Fibroblast of the aortic adventitia (primary cell): Measurements from ENCODE around the gene MXRA8. TPM values are rescaled to one million over a fixed set of nuclear protein-coding genes. Genes with fewer than 3 reads are reported as not detected.

ENCODE experiments used
- DNase-seq: peaks from one replicate; pipeline ENCODE4 v3.0.0-alpha.2; 2010; ENCODE audit warnings: low read depth
- H3K4me3 ChIP-seq: 2 replicates; pipeline ENCODE4 v1.5.1; 2011; ENCODE audit warnings: low read depth, mild to moderate bottlenecking, control low read depth, low read length, moderate library complexity
- CTCF ChIP-seq: IDR thresholded peaks from 2 replicates; pipeline ENCODE4 v1.5.1; 2011; ENCODE audit warnings: mild to moderate bottlenecking, low read length, control low read depth, inconsistent platforms; ENCODE audit not compliant: insufficient read depth
- total RNA-seq: library from RNA; depleted of rRNA; stranded (reverse); fragments of >200 nt; gene quantifications from 2 replicates; pipeline ENCODE4 v1.2.3, GENCODE V29; 2012; ENCODE audit warnings: low replicate concordance

MXRA8 gene
- total RNA-seq, 1 donor, result 367 TPM

GRCh38 chr1:1308756-1309250 is 49.6 kb downstream of the MXRA8 start:
- DNase-seq, result no peak
- no peak for TF ChIP-seq CTCF
- H3K4me3 ChIP-seq, result peak overlapping the region; percentile 76

DNA sequence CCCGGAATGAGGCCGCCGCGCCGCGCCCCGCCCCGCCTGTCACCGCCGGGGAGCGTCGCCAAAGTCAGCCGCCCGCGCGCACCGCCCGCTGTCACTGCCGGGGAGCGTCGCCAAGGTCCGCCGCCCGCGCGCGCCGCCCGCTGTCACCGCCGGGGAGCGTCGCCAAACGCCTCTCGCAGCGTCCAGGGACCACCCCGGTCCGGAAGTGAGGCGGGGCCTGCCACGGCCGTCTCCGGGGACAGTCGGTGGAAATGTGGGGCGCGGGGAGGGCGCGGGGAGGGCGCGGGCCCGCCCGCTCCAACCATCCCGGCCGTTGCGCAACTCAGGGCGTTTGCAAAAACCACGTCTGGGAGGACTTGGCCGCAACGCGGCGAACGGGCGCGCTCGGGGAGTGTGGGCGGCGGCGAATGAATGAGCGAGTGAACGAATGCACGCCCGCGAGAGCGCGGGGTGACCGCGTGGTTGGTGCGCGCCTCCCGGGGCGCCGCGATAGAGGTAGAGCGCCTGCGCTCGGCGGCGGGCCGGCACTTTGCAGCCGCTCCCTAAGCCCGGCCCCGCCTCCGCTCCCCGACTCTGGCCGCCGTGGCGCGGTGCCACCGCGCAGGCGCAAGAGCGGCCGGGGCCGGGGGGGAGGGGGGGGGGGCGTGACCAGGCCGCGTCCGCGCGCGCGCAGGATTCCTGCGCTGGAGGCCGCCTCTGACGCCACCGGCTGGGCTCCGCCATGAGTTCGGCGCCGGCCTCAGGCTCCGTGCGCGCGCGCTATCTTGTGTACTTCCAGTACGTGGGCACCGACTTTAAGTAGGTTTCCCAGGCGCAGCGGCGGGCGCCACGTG is 50.2 kb downstream of the MXRA8 start, which contains the start of the genes ACAP3 and PUSL1:
ACAP3 (minus strand) TSS at position 8 of the 833 bp plus-strand sequence. CDS start 115 bp downstream, outside the sequence.
PUSL1 (plus strand) TSS at position 675 of the 833 bp plus-strand sequence; CDS start at position 722, 47 bp downstream.
- no peak for TF ChIP-seq CTCF
- H3K4me3 ChIP-seq, result peak within 1 kb of the TSS; percentile 76
- DNase-seq, result peak; percentile 96

GRCh38 chr1:1307261-1307922 is 51.0 kb downstream of the MXRA8 start:
- no peak for TF ChIP-seq CTCF
- peak overlapping the region; percentile 74 for H3K4me3 ChIP-seq
- peak; percentile 19 for DNase-seq

- DNase-seq, result peak; percentile 21
- peak overlapping the region; percentile 74 for H3K4me3 ChIP-seq
- TF ChIP-seq CTCF, result no peak
Observed at GRCh38 chr1:1306661-1307260, 51.6 kb downstream of the MXRA8 start.

DNA sequence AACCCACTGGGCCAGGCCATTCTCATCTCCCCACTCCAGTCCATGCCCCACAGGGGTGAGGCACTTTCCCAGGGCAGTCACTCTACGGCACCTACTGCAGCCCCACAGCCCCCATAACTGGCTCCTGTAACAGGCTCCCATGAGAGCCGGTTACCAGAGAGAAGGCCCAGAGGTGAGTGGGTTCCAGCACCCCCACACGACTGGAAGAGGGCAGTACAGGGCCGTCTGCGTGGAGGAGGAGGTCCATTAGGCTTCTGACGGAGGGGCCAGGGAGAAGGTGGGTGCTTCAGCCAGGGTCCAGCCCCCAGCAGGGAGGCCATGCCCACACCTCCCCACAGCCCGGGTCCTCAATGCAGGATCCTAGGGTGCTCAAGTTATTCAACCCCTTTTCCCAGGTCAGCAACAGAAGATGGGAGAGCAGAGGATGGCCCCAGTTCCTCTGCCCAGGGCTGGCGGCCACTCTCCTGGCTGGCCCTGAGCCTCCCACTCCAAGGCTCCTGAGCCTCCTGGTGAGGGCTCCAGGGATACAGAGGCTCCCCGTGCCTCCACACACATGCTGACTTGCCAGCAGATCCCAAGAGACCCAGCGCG is 52.2 kb downstream of the MXRA8 start:
- peak overlapping the region; percentile 74 for H3K4me3 ChIP-seq
- peak; percentile 38 for TF ChIP-seq CTCF
- DNase-seq, result peak; percentile 24

DNA sequence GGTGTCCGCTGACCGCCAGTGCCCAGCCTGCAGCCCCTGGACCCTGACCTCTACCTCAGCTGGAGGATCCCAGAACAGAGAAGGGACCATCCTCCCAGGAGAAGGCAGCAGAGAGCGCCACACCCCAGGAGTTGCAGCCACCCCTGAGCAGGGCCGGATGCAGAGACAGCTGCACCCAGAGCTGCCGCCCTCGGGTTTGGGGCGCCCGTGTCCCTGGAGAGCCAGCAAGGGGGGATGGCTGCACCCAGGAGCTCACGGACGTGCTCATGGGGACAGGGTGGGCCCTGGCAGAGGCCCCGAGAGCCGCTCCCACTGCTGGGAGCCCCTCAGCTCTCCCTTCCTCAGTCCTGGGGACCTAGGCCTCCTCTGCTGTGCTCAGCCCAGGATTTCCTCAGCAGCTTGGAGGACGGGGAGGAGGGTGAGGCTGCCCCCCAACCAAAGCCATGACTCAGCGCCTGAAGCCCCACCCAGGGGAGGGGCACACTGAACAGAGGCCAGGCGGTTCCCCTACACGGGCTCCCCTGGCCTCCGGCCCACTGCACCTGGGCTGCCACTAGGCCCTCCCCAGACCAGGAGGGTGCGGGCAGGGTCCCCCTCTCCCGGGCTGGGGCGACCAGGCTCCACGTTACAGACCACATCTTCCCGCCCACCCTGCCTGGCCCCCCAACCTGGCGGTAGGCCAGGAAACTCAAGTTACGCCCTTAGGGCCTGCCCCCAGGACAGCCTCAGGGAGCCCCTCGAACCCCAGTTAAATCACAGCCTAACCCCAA is 52.9 kb downstream of the MXRA8 start:
- DNase-seq, result peak; percentile 73
- peak overlapping the region; percentile 74 for H3K4me3 ChIP-seq
- TF ChIP-seq CTCF, result no peak
